C4-2B (cell line): ENCODE data around the gene KIAA0586.

Source experiments
- H3K27ac ChIP-seq: fragments of 450-650 bp; 2 replicates; pipeline ENCODE4 v1.5.1; 2017
- CTCF ChIP-seq: fragments of 450-650 bp; conservative IDR thresholded peaks from 2 replicates; pipeline ENCODE4 v1.5.1; 2017; ENCODE audit warnings: mild to moderate bottlenecking
- ZFX ChIP-seq: fragments of 450-650 bp; IDR thresholded peaks from 2 replicates; pipeline ENCODE4 v1.6.1; 2017

The KIAA0586 gene

GRCh38 chr14:58598028-58598803 lies 170.7 kb downstream of the KIAA0586 start:
- H3K27ac ChIP-seq = no peak overlapping the region
- TF ChIP-seq ZFX (no peak), CTCF (no peak)

GRCh38 chr14:58598804-58599525 lies 171.4 kb downstream of the KIAA0586 start:
- H3K27ac ChIP-seq = no peak overlapping the region
- TF ChIP-seq ZFX = no peak
- no peak for TF ChIP-seq CTCF

- TF ChIP-seq CTCF (no peak), ZFX (no peak)
- H3K27ac ChIP-seq = no peak overlapping the region
Measured at GRCh38 chr14:58599707-58600106, 172.2 kb downstream of the KIAA0586 start.
